Measurements from ENCODE around the gene TPSAB1.

Gene TPSAB1

DNA sequence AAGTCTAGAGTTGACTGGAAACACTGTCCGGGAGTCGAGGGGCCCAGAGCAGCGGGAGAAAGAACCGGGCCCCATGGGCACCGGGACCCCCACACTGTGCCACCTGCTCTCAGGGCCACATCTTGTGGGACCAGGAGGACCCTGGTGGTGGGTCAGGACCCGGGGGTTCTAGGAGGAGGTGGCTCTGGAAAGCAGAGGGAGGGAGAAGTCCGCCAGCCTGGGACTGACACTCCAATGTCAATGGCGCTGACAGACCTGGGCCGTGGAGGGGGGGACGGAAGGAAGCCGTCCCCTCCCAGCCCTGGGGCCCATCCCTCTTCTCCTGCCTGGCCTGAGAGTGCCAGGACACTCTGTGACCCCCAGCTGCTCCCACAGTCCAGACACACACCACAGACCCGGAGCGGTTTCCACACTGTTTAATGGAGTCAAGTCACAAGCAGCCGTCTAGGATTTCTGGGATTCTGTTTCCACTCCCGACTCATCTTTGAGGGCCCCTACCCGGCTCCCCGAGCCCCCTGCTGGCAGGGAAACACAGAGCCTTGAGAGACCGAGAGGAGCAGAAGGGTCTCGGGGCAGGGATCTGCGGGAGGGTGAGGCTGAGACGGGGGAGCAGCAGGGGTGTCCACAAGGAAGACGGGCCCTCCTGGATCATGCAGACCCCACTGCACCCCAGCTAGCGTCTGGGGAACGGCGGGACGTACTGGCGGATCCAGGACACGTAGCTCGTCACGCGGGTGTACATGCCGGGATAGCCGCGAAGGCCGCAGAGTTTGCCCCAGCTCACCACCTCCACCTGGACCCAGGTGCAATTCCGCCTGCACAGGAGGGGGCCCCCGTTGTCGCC, 45.4 kb downstream of the TPSAB1 start:
- DNase-seq (ENCODE audit: low spot score) = no peak

DNA sequence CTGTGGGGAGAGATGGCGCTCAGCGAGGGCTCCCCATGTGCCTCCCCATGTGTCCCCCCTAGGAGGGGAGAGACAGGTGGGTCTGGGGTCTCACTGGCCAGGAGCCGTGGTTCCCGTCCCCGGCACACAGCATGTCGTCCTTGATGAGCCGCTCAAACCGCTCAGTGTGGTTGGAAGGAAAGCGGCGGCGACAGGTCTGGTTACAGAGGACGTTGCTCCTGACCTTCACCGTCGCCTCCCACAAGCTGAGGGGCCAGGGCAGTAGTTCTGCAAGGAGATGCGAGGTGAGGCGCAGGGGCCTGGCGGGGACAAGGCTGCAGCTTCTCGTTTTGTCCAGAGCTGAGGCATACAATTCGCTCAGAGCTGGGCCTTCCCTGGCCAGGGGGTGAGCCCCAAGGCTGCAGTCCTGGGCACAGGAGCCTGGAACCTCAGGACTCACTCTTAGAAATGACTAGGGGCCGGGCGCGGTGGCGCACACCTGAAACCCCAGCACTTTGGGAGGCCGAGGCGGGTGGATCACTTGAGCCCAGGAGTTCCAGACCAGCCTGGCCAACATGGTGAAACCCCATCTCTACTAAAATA, 46.1 kb downstream of the TPSAB1 start:
- no peak for DNase-seq (ENCODE audit: low spot score)

DNA sequence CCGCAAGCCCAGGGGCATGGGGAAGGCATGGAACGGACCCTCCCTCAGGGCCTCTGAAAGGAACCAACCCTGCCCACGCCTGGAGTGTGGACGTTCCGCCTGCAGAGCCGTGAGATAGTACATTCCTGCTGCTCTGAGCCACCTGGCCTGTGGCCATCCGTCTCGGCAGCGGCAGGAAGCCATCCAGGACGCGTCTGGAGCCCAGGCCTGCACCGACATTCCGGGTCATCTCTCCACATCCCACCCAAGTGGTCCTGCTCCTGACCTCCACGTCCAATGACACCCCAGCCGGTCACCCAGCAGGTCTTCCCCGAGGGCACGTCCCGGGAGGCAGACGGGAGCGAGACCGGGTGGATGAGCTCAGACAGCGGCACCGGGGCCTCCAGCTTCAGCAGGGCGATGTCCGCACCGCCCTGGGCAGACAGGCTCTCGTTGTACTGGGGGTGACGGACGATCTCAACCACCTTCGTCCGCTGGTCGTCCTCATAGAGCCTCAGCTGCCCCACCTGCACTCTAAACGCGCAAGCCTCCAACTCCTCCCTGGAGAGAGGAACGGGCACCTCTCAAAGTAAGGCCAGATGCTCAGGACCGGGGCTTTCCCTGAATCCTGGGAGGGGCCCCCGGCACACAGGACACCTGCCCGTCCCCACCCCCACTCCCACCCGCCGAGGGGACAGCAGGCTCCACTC, 47.6 kb downstream of the TPSAB1 start:
- peak; percentile 58 for DNase-seq (ENCODE audit: low spot score)

DNA sequence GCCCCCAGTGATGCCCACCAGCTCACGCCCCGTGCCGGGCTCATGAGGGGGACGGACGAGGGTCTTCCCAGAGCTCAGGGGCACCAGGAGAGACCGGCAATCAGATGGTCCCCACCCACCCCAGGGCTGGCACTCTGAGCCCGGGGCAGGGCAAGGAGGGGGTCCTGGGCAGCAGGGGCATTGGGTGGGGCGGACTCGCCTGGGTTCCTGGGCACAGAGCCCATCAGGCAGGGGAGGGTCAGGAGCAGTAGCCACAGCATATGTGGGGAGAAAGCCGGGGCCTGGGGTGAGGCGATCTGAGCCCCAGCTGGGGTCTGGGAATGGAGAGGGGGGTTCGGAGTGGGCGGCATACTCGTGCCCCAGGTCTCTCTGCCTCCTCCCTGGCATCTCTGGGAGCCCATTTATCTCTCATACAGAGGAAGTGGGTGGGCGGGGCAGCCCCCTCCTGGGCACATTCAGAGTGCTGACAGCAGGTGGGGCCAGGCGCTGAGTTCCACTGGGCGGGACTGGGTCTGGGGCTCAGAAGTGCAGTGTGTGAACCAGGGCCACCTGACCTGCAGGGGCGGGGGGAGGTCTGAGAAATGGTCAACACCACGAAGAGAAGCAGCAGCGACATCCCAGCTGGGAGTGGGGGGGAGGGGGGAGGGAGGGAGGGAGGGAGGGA, 48.4 kb downstream of the TPSAB1 start:
- no peak for DNase-seq (ENCODE audit: low spot score)

DNA sequence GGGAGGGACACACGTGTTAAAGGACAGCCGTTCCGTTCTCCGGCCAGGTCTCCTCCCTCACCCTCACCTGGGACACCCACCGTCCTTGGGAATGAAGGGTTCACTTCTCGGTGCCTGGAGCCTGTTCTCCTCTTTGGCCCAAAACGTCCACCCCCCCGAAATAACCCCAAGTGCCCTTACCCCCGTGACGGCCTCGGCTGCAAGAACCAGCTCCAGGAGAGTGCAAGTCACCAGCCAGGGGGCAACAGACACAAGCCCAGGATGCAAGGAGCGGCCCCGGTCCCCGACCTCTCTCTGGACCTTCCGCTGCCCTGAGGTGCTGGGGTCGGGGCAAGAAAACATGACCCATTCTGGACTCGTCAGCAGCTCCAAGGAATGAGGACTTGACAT, 49.0 kb downstream of the TPSAB1 start:
- DNase-seq (ENCODE audit: low spot score) = no peak

DNA sequence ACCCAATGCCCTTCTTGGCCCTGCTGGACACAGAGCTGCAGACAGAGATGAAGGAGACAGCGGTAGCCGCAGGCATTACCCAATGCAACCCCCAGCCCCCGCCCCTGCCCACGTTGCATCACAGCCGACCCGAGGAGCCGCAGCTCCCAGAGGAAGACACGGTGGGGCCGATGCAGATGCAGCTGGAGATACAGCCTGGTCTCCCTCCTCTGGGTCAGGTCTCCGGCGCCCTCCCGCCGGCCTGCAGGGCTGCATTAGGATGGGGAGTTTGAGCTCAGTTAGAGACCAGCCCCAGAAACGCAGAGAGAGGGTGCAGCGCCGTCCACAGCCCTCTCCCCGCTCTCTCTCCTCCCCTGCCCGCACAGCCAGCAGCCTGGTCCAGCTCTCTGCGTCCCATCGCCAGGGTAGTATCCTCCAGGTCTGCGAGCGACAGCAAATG, 49.6 kb downstream of the TPSAB1 start:
- DNase-seq (ENCODE audit: low spot score) = no peak

DNA sequence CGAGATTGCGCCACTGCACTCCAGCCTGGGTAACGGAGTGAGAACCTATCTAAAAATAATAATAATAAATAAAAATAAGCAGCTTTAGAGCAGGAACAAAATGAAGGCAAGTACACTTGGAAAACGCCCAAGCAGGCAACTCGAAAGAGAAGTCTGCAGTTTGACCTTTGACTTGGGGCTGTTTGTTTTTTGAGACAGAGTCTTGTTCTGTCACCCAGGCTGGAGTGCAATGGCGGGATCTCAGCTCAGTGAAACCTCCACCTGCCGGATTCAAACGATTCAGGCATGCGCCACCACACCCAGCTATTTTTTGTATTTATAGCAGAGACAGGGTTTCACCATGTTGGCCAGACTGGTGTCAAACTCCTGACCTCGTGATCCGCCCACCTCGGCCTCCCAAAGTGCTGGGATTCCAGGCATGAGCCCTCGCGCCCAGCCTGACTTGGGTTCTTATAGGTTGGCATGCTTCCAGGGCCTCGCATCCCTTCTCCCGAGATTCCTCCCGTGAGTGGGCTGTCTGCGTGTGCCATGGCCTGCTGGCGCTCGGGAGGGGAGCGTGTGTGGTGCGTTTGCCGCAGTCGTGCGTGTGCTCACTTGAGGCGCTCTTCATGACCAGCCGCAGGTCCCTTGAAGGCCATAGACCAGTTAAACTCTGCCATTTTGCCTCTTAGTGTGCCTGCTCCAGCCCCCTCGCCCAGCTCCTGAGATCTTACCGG, 50.5 kb downstream of the TPSAB1 start:
- no peak for DNase-seq (ENCODE audit: low spot score)

DNA sequence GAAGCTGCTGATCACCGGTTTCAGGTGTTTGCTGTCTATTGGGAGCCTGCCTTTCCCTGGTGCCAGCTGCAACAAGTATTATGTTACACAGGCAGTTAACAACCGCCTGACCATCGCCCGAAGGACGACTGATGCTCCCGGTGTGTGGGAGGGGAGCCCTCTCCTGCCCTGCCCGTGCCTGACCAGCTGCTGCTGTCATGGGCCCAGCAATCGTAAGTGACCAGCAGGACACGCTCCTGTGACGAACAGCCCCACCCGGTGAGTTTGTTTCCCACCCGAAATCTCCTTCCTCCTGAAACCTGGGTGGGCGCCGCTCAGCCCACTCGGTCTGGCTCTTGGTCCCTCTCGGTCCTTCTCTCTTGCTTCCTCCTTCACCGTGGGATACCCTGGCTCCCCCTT, 51.1 kb downstream of the TPSAB1 start:
- no peak for DNase-seq (ENCODE audit: low spot score)
